SHP77 (cell line): ENCODE results near the gene GSTO2.

Experiments
- DNase-seq, 2 experiments: peaks; one replicate each; lab custom pipeline; 2025; lab: John Stamatoyannopoulos, UW

GSTO2 gene

GRCh38 chr10:104326991-104327610 lies 58.1 kb downstream of the GSTO2 start:
- DNase-seq, result no peak

DNA sequence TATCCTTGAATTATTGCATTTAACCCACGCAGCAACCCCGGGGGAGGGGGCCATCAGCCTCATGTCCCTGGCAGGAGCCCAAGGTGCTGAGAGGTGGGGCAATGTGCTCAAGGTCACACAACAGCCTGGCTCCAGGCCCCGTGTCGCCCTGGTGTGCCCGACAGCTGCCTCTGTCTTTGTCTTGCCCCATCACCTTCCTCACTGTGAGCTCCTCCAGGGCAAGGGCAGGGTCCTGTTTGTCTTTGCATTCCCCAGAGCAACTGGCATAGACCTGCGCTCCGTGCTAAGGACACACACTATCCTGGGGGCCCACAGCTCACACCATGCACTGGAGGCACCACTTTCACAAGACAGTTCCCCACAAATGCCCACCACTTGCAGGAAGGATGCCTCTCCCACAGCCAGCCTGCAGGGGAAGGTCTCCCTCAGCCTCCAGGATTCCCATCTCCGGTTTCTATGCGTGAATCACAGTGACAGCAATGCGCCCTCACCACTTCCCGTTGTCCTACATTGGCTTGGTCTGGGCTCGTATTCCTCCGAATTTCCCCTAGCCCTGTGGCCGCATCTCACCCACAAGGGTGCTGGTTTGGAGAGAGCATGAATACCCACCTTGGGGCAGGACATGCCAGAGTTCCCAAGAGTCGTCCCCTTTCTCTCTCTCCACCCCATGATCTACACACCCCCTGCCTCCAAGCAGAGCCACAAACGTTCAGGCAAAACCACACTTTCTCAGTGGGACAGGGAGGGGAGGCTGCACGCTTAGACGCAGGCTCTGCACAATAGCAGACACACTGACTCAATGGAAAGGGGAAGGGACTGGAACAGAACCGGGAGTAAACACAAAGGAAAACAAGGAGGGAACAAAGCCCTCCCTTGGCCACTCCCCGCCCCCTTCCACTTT lies 59.0 kb downstream of the GSTO2 start:
- DNase-seq, result no peak

- DNase-seq, result no peak
These were observed 59.6 kb downstream of the GSTO2 start for GRCh38 chr10:104328646-104328895.

GRCh38 chr10:104328896-104329710 lies 60.1 kb downstream of the GSTO2 start:
- no peak for DNase-seq

DNA sequence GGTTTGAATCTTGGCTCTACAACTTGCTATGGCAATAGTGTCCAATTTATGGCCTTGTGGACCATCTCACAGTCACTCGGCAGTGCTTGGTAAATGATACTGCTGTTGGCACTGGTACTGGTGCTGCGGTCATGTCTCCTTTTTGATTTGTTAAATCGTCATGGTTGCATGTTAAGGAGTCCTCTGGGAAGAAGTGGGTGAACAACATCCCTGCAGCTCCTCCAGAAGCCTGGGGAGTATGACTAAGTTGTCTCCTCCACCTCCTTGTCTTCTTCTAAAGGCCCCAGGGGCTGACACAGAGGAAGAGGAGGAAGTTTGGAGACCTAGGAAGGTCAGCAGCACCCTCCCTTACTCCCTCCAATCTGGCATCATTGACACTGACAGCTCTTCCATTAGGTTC lies 60.8 kb downstream of the GSTO2 start:
- no peak for DNase-seq

DNA sequence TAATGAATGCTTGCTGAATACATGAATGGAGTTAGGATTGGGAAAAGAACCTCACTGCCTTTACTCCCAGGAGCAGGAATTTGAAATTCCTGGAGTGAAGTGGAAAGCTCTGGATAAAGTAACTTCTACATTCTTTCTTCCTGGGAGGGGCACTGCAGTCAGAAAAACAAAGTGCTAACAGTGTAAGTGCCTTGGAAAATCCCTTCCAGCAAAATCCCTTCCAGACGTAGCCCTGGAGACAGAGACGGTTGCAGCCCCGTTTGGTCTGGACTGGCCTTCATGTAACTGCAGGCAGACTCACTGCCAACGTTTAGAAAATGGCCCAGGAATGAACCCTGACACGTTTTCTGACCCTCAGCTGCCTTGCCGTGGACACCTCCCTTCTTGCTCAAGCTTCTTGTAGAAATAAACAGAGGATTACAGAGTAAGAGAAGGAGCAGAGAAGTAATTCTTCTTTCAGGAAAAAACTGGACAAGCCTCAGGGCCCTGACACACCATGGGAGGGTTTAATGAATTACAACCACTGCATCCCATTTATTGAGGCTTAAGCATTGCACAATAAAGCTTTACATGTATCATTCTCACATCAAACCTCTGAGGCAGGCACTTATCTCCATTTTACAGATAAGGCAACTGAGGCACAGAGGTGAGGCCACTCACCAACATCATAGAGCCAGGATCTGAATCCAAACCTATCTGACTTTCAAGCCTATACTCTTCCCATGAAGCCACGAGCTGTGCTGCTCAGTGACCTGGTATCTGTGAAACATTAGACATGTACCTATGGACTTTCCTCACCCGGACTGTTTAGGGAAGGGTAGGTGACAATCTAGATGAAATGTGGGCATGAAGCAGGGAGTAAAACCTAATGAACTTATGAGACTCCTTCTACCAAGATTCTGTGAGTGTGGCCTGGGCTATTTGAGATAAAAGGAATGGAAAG lies 61.5 kb downstream of the GSTO2 start:
- no peak for DNase-seq

GRCh38 chr10:104331208-104331838 lies 62.3 kb downstream of the GSTO2 start:
- no peak for DNase-seq

DNA sequence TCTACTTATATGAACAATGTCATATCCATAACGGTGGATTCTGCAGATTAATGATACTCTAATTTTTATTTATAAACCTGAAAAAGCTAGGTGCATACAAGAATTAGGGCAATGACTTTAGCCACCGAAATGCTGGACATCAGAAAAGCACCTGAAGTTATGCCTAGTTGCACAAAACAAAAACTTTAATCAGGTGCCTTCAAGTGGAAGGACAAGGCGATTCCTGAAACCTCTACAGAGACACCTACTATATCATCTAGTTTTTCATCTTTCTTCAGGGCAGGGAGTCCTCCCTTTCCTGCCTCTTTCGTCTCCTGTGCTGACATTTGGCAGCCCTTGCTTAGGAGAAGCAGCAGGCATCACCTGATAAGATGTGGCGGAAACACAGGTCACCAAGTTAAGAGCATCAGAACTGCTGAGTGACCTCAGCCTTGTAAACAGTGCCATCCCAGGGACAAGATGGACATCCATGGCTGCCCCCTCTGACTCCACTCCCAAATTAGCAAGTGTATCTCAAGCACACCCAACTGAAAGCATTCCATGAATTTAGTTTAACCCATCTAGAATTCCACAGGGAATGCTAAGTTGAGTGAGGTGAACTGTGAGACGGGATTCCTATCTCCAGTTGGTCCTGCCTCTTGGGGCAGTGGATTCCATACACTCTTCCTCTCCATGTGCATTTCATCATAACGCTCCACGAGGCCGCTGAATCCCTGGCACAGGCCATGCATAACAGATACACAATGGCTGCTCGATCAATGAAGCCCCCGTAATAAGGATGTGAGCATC lies 63.5 kb downstream of the GSTO2 start:
- DNase-seq, result no peak

DNA sequence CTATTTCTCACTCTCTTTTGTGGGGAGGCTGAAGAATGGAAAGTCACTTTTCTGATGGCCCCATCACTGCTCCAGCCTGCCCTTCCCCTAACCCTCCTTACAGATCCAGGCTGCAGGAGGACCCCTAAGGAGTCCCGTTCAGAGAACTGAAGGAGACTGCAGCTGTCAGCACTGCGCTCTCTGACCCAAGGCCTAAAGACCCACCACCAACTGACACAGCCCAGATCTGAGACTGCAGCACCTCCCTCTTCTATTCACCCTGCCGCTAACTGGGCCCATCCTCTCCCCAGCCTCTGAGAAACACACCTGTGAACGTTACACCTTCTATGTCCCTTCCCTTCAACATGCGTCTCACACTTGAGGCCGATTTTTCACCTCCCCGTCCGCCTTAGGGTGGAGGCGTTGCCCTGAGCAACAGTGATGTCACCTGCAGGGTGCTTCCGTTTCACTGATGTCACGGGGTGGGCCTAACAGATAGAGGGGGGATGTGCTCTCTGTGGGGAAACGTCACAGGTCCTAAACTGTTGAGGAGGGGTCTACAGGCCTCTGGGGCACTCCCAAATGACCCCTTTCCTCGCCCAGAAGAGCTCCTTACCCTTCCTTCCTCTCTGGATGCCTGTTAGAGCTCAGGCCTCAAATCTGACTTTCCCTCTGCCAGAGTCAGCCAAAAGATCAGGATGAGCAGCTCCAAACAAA lies 64.2 kb downstream of the GSTO2 start:
- DNase-seq, result no peak

DNA sequence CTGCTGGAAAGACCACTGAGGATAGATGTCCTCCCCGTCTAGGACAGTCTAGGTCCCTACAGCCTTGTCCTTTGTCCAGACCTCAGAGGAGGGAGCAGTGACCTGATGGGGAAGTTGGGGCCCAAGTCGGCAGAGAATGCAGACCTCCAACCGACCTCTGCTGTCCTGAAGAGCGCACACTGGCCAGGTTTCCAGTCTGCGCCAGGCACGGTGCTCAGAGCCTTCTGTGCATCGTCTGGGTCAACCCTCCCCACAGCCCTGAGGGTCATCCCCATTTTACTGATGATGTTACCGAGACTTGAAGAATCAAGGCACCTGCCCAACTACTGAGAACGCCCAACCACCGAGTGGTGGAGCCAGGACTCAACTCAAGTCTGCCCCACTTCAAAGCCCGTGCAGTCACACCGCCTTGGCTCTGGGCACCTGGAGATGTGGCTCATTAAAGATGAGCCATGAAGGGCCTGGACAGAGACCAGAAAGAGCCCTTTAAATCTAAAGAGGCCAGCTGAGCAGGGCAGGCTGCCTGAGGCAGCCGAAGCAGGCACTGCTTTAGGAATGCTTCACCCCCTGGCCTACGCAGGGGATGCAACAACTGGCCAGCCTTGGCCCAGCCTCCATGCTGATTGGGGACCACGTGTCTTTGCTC lies 64.9 kb downstream of the GSTO2 start:
- DNase-seq, result no peak

GRCh38 chr10:104334561-104334960 lies 65.6 kb downstream of the GSTO2 start:
- DNase-seq, result no peak

- no peak for DNase-seq
These were observed 66.1 kb downstream of the GSTO2 start for GRCh38 chr10:104334965-104335650.

DNA sequence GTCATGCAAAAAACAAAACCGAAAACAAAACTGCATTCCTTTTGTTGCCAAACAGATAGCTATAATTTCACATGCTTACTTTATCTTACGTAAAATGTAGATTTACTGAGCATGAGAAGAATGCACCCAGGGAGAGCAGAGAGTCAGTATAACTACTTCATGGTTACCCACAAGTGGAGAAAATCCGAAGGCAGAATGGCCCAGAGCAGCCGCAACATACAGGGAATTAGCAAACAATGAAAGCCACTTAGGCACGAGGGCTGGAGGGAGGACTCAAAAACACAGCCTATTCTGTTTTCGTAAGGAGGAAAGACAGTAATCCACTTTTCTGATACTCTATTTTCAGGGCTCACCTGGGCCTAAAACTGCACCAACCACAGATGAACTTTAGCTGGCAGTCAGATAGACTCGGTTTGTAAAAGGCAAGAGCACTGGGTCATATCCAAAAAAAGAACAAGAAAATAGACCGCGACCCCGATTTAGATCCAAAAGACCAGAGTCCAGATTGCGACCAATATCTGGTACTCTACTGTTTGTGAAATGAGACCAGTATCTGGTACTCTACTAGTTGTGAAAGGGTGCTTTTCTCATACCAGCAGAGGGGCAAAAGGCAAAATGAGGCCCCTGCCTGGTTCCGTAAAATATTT lies 68.0 kb downstream of the GSTO2 start:
- no peak for DNase-seq

GRCh38 chr10:104337521-104337984 lies 68.6 kb downstream of the GSTO2 start:
- DNase-seq, result no peak

DNA sequence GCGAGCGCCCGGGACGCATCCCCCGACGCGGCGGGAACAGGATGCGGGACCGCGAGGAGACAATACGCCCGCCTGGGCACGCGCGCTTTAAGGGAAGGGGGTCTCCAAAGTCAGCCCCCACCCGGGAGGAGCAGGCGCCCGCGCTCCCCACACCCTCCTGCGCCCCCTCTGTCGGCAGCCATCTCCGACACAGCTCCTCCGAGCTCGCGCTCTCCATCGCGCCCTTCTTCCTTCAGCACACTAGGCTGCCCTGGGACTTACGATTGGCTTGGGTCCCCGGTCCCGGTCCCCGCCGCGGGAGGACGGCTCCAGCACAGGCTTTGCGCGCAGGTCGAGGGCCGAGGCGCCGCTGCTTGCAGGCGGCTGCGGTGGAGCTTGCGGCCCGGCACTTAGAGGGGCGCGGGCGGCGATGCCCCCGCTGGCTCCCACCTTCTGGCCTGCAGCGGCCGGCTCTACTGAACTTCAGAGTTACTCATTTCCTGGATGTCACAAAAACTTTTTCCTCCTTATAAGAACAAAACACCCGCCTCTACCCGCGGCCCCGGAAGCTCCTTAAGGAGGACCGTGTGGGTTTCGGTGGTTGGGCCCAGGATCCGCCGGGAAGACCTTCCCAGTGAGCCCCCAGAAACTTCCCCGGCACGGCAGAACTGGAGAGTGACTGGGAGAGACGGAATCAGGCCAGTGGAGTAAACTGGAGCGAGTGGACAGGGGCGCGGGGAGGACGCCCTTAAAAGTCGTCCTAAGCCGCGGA lies 69.2 kb downstream of the GSTO2 start, which contains the start of gene ITPRIP:
ITPRIP (minus strand) TSS at position 481 of the 751 bp plus-strand sequence. CDS start 22,414 bp downstream, outside the sequence.
- no peak for DNase-seq

GRCh38 chr10:104339469-104340110 lies 70.6 kb downstream of the GSTO2 start:
- DNase-seq, result no peak

DNA sequence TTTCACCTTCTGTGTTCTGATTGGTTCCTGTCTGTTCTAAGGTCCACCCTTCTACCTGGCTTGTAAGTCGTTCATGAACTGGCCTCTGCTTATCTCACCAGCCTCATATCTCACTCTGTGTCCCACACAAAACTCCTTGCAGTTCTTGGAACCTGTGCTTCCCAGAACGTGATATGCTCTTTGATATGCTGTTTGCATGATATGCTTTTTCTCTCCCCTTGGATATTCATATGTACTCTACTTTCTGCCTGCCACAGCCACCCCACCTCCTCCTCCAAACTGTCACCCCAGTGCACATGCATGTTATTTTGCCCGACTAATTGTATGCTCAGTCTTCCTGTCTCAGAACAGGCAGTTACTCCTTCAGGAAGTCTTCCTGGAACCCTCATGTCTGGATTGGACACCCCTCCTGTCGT lies 71.1 kb downstream of the GSTO2 start:
- DNase-seq, result no peak
